BLaER1 treated with 17β-estradiol and CSF1 and Interleukin-3, amounts not matched to agents 10 nM and 100 nM (cell line): ENCODE results near the gene XPR1.
A peak's percentile ranks its signal among the peaks of the same experiment; 100 is the strongest.

ENCODE experiments used
- H3K27ac ChIP-seq, 11 experiments: shearing (Covaris generic); formaldehyde crosslinking; 2 replicates each; pipeline ENCODE4 v1.8.1; 2022
- H3K27me3 ChIP-seq, 11 experiments: shearing (Covaris generic); formaldehyde crosslinking; 2 replicates each; pipeline ENCODE4 v1.8.1; 2022
- H3K36me3 ChIP-seq, 11 experiments: shearing (Covaris generic); formaldehyde crosslinking; 2 replicates each; pipeline ENCODE4 v1.8.1; 2022
- H3K4me1 ChIP-seq, 10 experiments: shearing (Covaris generic); formaldehyde crosslinking; 2 replicates each; pipeline ENCODE4 v1.8.1; 2022
- H3K4me2 ChIP-seq, 11 experiments: shearing (Covaris generic); formaldehyde crosslinking; 2 replicates each; pipeline ENCODE4 v1.8.1; 2022
- H3K4me3 ChIP-seq, 10 experiments: shearing (Covaris generic); formaldehyde crosslinking; 2 replicates each; pipeline ENCODE4 v1.8.1; 2022
- H3K9ac ChIP-seq, 11 experiments: shearing (Covaris generic); formaldehyde crosslinking; 2 replicates each; pipeline ENCODE4 v1.8.1; 2022
- H3K9me3 ChIP-seq, 11 experiments: shearing (Covaris generic); formaldehyde crosslinking; replicated peaks in 1 of 11; 2 replicates each; pipeline ENCODE4 v1.8.1; 2022
- H4K20me1 ChIP-seq, 11 experiments: shearing (Covaris generic); formaldehyde crosslinking; 2 replicates each; pipeline ENCODE4 v1.8.1; 2022
- Cebpa-rat ChIP-seq, 11 experiments: shearing (Covaris generic); IDR thresholded peaks; 2 replicates each; pipeline ENCODE4 v1.8.1; 2022

Gene XPR1

DNA sequence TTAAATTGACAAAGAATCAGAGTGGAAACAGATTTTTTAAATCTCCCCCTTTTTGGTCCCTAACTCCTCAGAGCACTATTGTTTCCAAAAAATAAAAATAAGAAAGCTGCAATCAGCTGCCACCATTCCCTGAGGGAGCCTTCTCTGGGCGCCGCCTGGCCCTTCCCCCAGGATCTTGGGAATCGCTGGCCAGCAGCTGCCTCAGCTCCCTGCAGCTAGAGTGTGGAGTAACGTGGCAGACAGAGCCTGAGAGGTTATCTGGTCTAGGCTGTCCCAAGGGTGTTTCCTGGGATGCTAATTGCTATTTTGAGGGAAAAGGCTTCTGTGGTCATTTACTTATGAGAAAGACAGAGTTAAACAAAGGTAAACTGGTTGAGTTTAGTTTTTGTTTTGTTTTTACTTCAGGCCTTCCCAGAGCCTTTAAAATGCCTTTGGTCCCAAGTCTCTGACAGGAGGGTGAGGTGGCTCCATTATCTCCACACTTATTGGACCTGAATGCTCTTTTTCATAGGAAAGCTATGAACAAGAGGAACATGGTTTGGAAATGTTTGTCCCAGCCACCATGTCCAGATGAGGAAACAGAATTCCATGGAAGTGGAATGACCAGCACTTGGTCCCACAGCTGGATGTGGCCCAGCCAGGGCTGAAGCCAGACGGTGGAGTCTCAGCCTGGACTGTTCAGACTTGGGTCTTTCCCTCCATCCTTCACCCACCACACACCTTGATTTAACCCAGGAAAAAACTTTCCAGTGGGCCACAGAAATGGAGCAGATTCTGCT, 266.8 kb downstream of the XPR1 start:
- Histone ChIP-seq H3K4me2 (peak overlapping the region in 6 of 11 experiments; percentile 1 to 79 (median 42); a peak in 7 of 22 replicates), H3K9ac (no peak overlapping the region)
- no peak for TF ChIP-seq Cebpa-rat (IDR thresholded peaks at IDR 0.05)

DNA sequence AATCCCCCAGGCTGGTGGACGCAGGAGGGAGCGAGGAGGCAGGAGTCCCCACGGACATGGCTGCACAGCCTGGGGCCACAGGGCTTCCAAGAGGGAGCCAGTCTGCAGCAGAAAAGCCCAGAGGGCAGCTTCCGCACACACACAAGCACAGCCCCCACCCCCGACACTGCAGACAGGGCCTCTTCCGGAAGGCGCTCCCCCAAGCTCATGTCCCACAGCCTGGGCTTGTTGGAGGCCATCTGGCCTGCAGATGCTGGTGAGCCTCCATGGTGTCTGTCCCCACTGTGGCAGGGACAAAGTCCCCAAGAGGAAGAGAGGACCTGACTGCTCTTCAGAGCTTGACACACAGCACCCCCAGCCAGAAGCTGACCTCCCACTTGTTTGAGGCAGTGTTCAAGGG, 267.4 kb downstream of the XPR1 start:
- no peaks in the 10 kb centered on the region for H4K20me1 ChIP-seq
- TF ChIP-seq Cebpa-rat (IDR thresholded peaks at IDR 0.05) = no peak
- H3K9me3 ChIP-seq = peaks cover 6 to 27% (median 19%) of the 10 kb centered on the region in 11 experiments; a peak in 16 of 22 replicates
- no peak overlapping the region for H3K27ac ChIP-seq
- no peaks in the 10 kb centered on the region for H3K27me3 ChIP-seq
- no peak overlapping the region for H3K4me3 ChIP-seq
- H3K4me2 ChIP-seq = no peak overlapping the region
- peaks cover 0 to 22% (median 16%) of the 10 kb centered on the region in 10 experiments; a peak in 12 of 20 replicates for H3K4me1 ChIP-seq
- H3K9ac ChIP-seq = no peak overlapping the region
- peaks cover 0 to 8% (median 0%) of the 10 kb centered on the region in 11 experiments; a peak in 3 of 22 replicates for H3K36me3 ChIP-seq

More for the DNA sequence above, 266.8 kb downstream of the XPR1 start:
- H4K20me1 ChIP-seq = no peaks in the 10 kb centered on the region
- peaks cover 2 to 29% (median 21%) of the 10 kb centered on the region in 10 experiments; a peak in 18 of 20 replicates for H3K4me1 ChIP-seq
- peaks cover 0 to 8% (median 0%) of the 10 kb centered on the region in 11 experiments; a peak in 3 of 22 replicates for H3K36me3 ChIP-seq
- no peak overlapping the region for H3K4me3 ChIP-seq
- no peak overlapping the region for H3K27ac ChIP-seq
- H3K9me3 ChIP-seq = peaks cover 6 to 20% (median 15%) of the 10 kb centered on the region in 11 experiments; a peak in 15 of 22 replicates
- H3K27me3 ChIP-seq = no peaks in the 10 kb centered on the region

DNA sequence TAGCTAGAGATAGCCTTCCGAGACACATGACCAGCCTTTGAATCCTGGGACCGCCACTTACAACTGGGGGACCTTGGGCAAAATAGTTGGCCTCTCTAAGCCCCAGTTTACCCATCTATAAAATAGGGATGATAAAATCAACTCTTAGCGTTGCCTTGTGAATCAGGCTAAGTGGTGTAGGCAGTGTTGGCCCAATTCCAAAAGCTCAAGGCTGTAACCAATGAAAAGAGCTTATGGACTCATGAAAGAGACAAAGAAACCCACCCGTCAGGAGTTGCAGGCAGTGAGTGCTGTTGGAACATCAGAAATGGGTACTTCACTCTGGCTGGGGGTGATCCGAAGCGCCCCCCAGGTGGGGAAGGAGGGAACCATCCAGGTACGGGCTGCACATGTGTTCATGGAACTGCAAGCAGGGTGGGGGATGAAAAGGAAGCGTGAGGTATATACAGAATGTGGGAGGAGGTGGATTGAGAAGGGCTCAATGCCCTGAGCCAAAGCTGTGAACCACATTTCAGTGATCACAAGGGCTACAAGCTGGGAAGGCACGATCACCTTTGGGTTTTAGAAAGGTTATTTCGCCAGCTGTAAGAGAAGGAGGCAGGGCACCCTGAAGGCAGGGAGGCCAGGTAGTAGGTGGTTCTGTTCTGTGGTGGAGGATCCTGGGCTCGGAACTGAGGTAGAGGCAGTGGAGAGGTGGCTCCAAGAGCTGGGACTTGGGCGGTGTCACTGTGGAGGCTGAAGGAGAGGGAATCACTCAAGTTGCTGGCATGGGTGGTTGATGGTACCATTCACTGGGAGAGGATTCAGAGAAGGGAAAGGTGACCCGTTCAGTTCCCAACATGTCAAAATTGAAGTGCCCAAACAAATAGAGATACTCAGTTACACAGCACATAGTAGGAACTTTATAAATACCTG, 269.5 kb downstream of the XPR1 start:
- Histone ChIP-seq H3K4me1 (peaks cover 0 to 21% (median 16%) of the 10 kb centered on the region in 10 experiments; a peak in 12 of 20 replicates), H3K9me3 (peaks cover 5 to 20% (median 14%) of the 10 kb centered on the region in 11 experiments; a peak in 14 of 22 replicates), H3K27ac (no peak overlapping the region), H3K4me3 (no peak overlapping the region), H3K9ac (no peak overlapping the region), H3K27me3 (peaks cover 0 to 5% (median 0%) of the 10 kb centered on the region in 11 experiments; a peak in 3 of 22 replicates), H3K4me2 (no peak overlapping the region), H3K36me3 (no peaks in the 10 kb centered on the region; a peak in 2 of 22 replicates), H4K20me1 (no peaks in the 10 kb centered on the region)
- TF ChIP-seq Cebpa-rat (IDR thresholded peaks at IDR 0.05) = no peak

DNA sequence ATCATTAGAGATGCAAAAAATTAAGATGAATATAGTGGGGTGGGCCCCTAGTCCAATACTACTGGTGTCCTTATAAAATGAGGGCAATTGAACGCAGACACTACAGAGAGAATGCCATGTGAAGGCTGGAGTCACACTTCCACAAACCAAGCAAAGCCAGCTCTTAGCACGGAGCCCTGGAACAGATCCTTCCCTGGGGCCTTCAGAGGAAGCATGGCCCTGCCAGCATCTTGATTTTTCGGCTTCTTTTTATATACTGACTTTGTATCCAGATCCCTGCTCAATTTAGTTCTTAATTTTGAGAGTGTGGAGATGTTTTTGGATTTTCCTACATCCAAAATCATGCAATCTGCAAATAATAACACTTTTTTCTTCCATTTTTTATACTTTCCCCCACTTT, 270.7 kb downstream of the XPR1 start:
- H3K27ac ChIP-seq = no peak overlapping the region
- H3K36me3 ChIP-seq = no peaks in the 10 kb centered on the region
- H3K4me3 ChIP-seq = no peak overlapping the region
- no peak for TF ChIP-seq Cebpa-rat (IDR thresholded peaks at IDR 0.05)
- H3K4me1 ChIP-seq = peaks cover 0 to 15% (median 10%) of the 10 kb centered on the region in 10 experiments; a peak in 12 of 20 replicates
- H3K9ac ChIP-seq = no peak overlapping the region
- peaks cover 5 to 20% (median 12%) of the 10 kb centered on the region in 11 experiments; a peak in 9 of 22 replicates for H3K9me3 ChIP-seq
- peaks cover 5 to 17% (median 7%) of the 10 kb centered on the region in 11 experiments; a peak in 16 of 22 replicates for H3K27me3 ChIP-seq
- H3K4me2 ChIP-seq = no peak overlapping the region
- no peaks in the 10 kb centered on the region for H4K20me1 ChIP-seq

DNA sequence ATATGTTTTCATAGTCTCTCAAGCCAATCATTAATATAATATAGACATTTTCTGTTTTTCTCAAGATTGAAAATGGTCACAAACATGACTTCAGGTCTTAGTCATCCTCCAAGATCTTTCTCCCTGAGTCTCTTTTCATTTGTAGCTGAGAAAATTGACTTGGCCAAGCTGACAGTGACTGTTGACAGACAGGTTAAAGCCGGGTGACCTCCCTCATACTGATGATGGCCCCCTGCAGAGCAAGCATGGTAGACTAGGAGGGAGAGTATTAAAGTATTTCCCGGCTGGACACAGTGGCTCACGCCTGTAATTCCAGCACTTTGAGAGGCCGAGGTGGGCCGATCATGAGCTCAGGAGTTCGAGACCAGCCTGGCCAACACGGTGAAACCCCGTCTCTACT, 274.1 kb downstream of the XPR1 start:
- Histone ChIP-seq H3K4me2 (no peak overlapping the region), H3K27me3 (peaks cover 32 to 50% (median 41%) of the 10 kb centered on the region in 11 experiments), H3K4me1 (no peaks in the 10 kb centered on the region), H3K9ac (no peak overlapping the region), H4K20me1 (peaks cover 0 to 5% (median 0%) of the 10 kb centered on the region in 11 experiments; a peak in 2 of 22 replicates), H3K27ac (no peak overlapping the region), H3K4me3 (no peak overlapping the region), H3K9me3 (peaks cover 5 to 20% (median 12%) of the 10 kb centered on the region in 11 experiments; a peak in 9 of 22 replicates), H3K36me3 (no peaks in the 10 kb centered on the region)
- no peak for TF ChIP-seq Cebpa-rat (IDR thresholded peaks at IDR 0.05)

DNA sequence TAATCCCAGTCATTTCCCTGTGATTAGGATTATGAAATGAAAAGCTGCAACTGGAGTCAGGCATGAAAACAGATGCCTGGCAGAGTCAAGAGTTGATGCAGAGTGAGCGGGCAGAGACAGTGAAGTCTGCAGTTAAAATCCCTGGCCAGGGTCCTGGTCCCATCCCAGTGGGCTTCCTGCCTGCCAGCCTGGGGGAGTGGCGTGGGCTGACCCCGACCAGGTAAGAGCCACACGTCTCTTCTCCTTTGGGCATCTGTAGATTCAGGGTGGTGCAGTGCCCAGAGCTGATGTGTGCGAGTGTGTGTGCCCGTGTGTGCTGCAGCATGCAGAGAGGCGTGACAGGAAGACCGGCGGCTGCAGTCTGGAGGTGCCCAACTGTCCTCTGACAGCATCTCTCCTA, 274.7 kb downstream of the XPR1 start:
- peaks cover 0 to 5% (median under 1%) of the 10 kb centered on the region in 11 experiments; a peak in 3 of 22 replicates for H4K20me1 ChIP-seq
- H3K4me2 ChIP-seq = no peak overlapping the region
- peaks cover 5 to 20% (median 12%) of the 10 kb centered on the region in 11 experiments; a peak in 9 of 22 replicates for H3K9me3 ChIP-seq
- no peak overlapping the region for H3K27ac ChIP-seq
- no peak for TF ChIP-seq Cebpa-rat (IDR thresholded peaks at IDR 0.05)
- H3K4me1 ChIP-seq = peaks cover 0 to under 1% (median 0%) of the 10 kb centered on the region in 10 experiments; a peak in 1 of 20 replicates
- H3K27me3 ChIP-seq = peaks cover 37 to 56% (median 47%) of the 10 kb centered on the region in 11 experiments
- no peak overlapping the region for H3K4me3 ChIP-seq
- H3K9ac ChIP-seq = no peak overlapping the region
- H3K36me3 ChIP-seq = no peaks in the 10 kb centered on the region

DNA sequence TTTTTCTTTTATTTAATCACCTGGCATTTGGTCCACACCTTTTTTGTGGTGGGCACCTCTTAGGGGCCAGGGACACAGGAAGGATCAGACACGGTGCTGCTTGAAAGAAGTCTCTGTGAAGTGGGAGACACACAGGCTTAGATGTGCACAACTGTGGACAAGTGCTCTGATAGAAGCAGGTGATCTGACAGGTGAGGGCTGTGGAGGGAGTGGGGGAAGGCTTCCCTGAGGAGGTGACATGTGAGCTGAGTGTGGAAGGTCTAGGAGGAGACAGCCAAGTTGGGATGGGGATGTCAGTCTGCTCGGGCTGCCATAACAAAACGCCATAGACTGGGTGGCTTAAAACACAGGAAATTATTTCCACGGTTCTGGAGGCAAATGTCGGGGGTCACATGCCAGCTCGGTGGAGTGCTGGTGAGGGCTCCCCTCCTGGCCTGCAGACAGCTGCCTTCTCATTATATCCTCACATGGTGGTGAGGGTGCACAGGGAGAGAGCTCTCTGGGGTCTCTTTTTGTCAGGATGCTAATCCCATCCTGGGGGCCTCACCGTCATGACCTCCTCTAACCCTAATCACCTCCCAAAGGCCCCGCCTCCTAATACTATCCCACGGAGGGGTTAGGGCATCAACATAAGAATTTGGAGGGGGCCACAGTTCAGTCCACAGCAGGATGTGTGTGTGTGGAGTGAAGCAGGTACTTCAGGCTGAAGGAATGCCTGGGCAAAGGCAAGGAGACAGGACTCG, 275.7 kb downstream of the XPR1 start:
- H3K4me1 ChIP-seq = peaks cover 0 to 10% (median 8%) of the 10 kb centered on the region in 10 experiments; a peak in 18 of 20 replicates
- H3K27me3 ChIP-seq = peaks cover 47 to 66% (median 57%) of the 10 kb centered on the region in 11 experiments
- no peaks in the 10 kb centered on the region for H3K36me3 ChIP-seq
- H3K27ac ChIP-seq = no peak overlapping the region
- no peak overlapping the region for H3K4me3 ChIP-seq
- TF ChIP-seq Cebpa-rat (IDR thresholded peaks at IDR 0.05) = no peak
- H3K9ac ChIP-seq = no peak overlapping the region
- peaks cover 5 to 20% (median 12%) of the 10 kb centered on the region in 11 experiments; a peak in 9 of 22 replicates for H3K9me3 ChIP-seq
- no peak overlapping the region for H3K4me2 ChIP-seq
- H4K20me1 ChIP-seq = peaks cover 0 to 13% (median 9%) of the 10 kb centered on the region in 11 experiments; a peak in 12 of 22 replicates
